IMR-90 (cell line): Measurements from ENCODE around the gene LSM12. TPM values are rescaled to one million over a fixed set of nuclear protein-coding genes. Genes with fewer than 3 reads are reported as not detected.

Source experiments
- ATAC-seq: fragments of 200-7000 bp; cut with Tn5 transposase; 2 replicates; pipeline ENCODE4 v1.9.1; 2020; ENCODE audit warnings: low read depth, mild to moderate bottlenecking, moderate library complexity
- BruUV-seq: library from RNA; stranded (reverse); fragments of 400-500 nt; replicated peaks from 2 replicates; lab custom pipeline; 2021; lab: Mats Ljungman, UMichigan
- CTCF ChIA-PET: fragments of 300-600 bp; formaldehyde crosslinking; extraction: SDS; loops from one replicate; lab custom pipeline; 2021; ENCODE audit warnings: antibody characterized with exemption; lab: Yijun Ruan, JAX
- POLR2A ChIA-PET: fragments of 300-600 bp; sonication (Branson Sonifier 250); formaldehyde crosslinking; loops from one replicate; lab custom pipeline; 2022; ENCODE audit warnings: antibody characterized with exemption; ENCODE audit not compliant: unreplicated experiment; lab: Charles Lee
- DNase-seq: peaks from one replicate; pipeline ENCODE4 v3.0.0; 2013
- H2AFZ ChIP-seq: replicated peaks from 2 replicates; pipeline ENCODE3; 2013; ENCODE audit warnings: low read length, mild to moderate bottlenecking; ENCODE audit not compliant: poor library complexity
- H2AK5ac ChIP-seq: 2 replicates; pipeline ENCODE4 v1.6.1; 2013; ENCODE audit warnings: low read depth, low read length, inconsistent platforms
- H2AK9ac ChIP-seq: replicated peaks from 2 replicates; pipeline ENCODE3; 2013; ENCODE audit warnings: mild to moderate bottlenecking, low read depth, low read length, moderate library complexity; ENCODE audit not compliant: poor library complexity
- H2BK120ac ChIP-seq: 2 replicates; pipeline ENCODE4 v1.6.1; 2013; ENCODE audit warnings: low read depth, low read length, inconsistent platforms
- H2BK15ac ChIP-seq: 3 replicates; pipeline ENCODE4 v1.6.1; 2013; ENCODE audit warnings: low read depth, low read length, inconsistent platforms
- H2BK20ac ChIP-seq: 2 replicates; pipeline ENCODE4 v1.6.1; 2013; ENCODE audit warnings: low read depth, mild to moderate bottlenecking, inconsistent platforms, low read length, moderate library complexity
- H2BK5ac ChIP-seq: 2 replicates; pipeline ENCODE4 v1.6.1; 2013; ENCODE audit warnings: mild to moderate bottlenecking, low read depth, low read length, inconsistent platforms; ENCODE audit not compliant: poor library complexity, severe bottlenecking
- H3K14ac ChIP-seq: replicated peaks from 2 replicates; pipeline ENCODE4 v1.6.1; 2013; ENCODE audit warnings: low read depth, low read length, inconsistent platforms
- H3K18ac ChIP-seq: 2 replicates; pipeline ENCODE4 v1.6.1; 2013; ENCODE audit warnings: low read depth, low read length, control low read depth
- H3K23ac ChIP-seq: 2 replicates; pipeline ENCODE4 v1.6.1; 2013; ENCODE audit warnings: low read depth, low read length, inconsistent platforms
- H3K27ac ChIP-seq: 2 replicates; pipeline ENCODE4 v1.5.1; 2013; ENCODE audit warnings: mild to moderate bottlenecking, control low read depth, low read length; ENCODE audit not compliant: insufficient read depth
- H3K27me3 ChIP-seq: 2 replicates; pipeline ENCODE4 v1.6.1; 2013; ENCODE audit warnings: low read length; ENCODE audit not compliant: control insufficient read depth, insufficient read depth
- H3K36me3 ChIP-seq: 2 replicates; pipeline ENCODE4 v1.6.1; 2013; ENCODE audit warnings: low read length, mixed read lengths; ENCODE audit not compliant: control insufficient read depth, insufficient read depth
- H3K4ac ChIP-seq: 2 replicates; pipeline ENCODE4 v1.6.1; 2013; ENCODE audit warnings: low read depth, low read length, inconsistent platforms
- H3K4me1 ChIP-seq: 2 replicates; pipeline ENCODE4 v1.6.1; 2013; ENCODE audit warnings: low read length, mixed read lengths; ENCODE audit not compliant: control insufficient read depth, insufficient read depth
- H3K4me2 ChIP-seq: 2 replicates; pipeline ENCODE4 v1.6.1; 2013; ENCODE audit warnings: low read depth, mild to moderate bottlenecking, control low read depth, low read length, moderate library complexity
- H3K4me3 ChIP-seq: 2 replicates; pipeline ENCODE4 v1.5.1; 2013; ENCODE audit warnings: low read depth, mild to moderate bottlenecking, control low read depth, low read length, moderate library complexity; ENCODE audit not compliant: insufficient read depth
- H3K56ac ChIP-seq: 2 replicates; pipeline ENCODE4 v1.6.1; 2013; ENCODE audit warnings: low read length, inconsistent platforms; ENCODE audit not compliant: insufficient read depth; ENCODE audit errors: extremely low read depth
- H3K79me1 ChIP-seq, 2 experiments: 2 replicates each; pipeline ENCODE4 v1.6.1; 2013; ENCODE audit warnings: low read length in 2 of 2, inconsistent platforms in 1 of 2, low read depth in 1 of 2
- H3K9ac ChIP-seq: 2 replicates; pipeline ENCODE4 v1.6.1; 2013; ENCODE audit warnings: low read depth, low read length, control low read depth
- H3K9me1 ChIP-seq: 2 replicates; pipeline ENCODE4 v1.6.1; 2013; ENCODE audit warnings: low read length, inconsistent platforms; ENCODE audit not compliant: insufficient read depth
- H3K9me3 ChIP-seq: 2 replicates; pipeline ENCODE4 v1.6.1; 2013; ENCODE audit warnings: low read length; ENCODE audit not compliant: control insufficient read depth, insufficient read depth
- H4K20me1 ChIP-seq: 2 replicates; pipeline ENCODE4 v1.6.1; 2013; ENCODE audit warnings: low read length, inconsistent platforms; ENCODE audit not compliant: insufficient read depth
- H4K5ac ChIP-seq: 2 replicates; pipeline ENCODE4 v1.6.1; 2013; ENCODE audit warnings: mild to moderate bottlenecking, low read depth, low read length, control low read depth
- H4K8ac ChIP-seq, 2 experiments: 2 replicates each; pipeline ENCODE4 v1.6.1; 2013; ENCODE audit warnings: low read depth in 2 of 2, low read length in 2 of 2, control low read depth in 1 of 2, inconsistent platforms in 1 of 2
- H4K91ac ChIP-seq: 2 replicates; pipeline ENCODE4 v1.6.1; 2013; ENCODE audit warnings: low read depth, low read length, inconsistent platforms; ENCODE audit not compliant: insufficient read depth
- WGBS, 2 experiments: methylation state at CpG; one replicate each; pipeline versions ENCODE4 v1.1.5 to v1.1.7; 2013; ENCODE audit warnings: missing lambda C conversion rate in 2 of 2; ENCODE audit not compliant: insufficient read length in 1 of 2; ENCODE audit errors: extremely low coverage in 2 of 2; 5-methylcytosine and 5-hydroxymethylcytosine counted together
- dilution Hi-C: fragments of 300-500 bp; cut with HindIII; formaldehyde crosslinking; loops from one replicate; pipeline ENCODE4 v1.14.3; 2018; ENCODE audit warnings: low sequenced_read_pairs; ENCODE audit not compliant: unreplicated experiment
- in situ Hi-C: fragments of 300-500 bp; cut with MboI; formaldehyde crosslinking; loops from 3 replicates; pipeline ENCODE4 v1.14.3; 2019; ENCODE audit warnings: low sequenced_read_pairs, inconsistent platforms, mixed read lengths
- intact Hi-C: fragments of 100-400 bp; cut with micrococcal nuclease; formaldehyde crosslinking; loops from 2 replicates; pipeline ENCODE4 v1.10.0; 2022
- polyA plus RNA-seq, 3 experiments: library from polyadenylated mRNA; depleted of rRNA; stranded (reverse); fragments of >200 nt; gene quantifications; 2 replicates each; pipeline ENCODE4 v1.2.3, GENCODE V29; 2012; ENCODE audit warnings: low replicate concordance in 1 of 3
- total RNA-seq: library from RNA; depleted of rRNA; stranded (reverse); fragments of >200 nt; gene quantifications from 2 replicates; pipeline ENCODE4 v1.2.3, GENCODE V29; 2012
- TF ChIP-seq, protein P1 (sequence below): conservative IDR thresholded peaks from 2 replicates; pipeline ENCODE4 v1.5.1; 2012; ENCODE audit warnings: mild to moderate bottlenecking, low read depth, low read length, improper control_type of control experiment

Gene LSM12
- total and polyA plus RNA-seq, 2 of the 4 experiments (the other 2 are of a cell fraction): 38.0 to 41.0 TPM

DNA sequence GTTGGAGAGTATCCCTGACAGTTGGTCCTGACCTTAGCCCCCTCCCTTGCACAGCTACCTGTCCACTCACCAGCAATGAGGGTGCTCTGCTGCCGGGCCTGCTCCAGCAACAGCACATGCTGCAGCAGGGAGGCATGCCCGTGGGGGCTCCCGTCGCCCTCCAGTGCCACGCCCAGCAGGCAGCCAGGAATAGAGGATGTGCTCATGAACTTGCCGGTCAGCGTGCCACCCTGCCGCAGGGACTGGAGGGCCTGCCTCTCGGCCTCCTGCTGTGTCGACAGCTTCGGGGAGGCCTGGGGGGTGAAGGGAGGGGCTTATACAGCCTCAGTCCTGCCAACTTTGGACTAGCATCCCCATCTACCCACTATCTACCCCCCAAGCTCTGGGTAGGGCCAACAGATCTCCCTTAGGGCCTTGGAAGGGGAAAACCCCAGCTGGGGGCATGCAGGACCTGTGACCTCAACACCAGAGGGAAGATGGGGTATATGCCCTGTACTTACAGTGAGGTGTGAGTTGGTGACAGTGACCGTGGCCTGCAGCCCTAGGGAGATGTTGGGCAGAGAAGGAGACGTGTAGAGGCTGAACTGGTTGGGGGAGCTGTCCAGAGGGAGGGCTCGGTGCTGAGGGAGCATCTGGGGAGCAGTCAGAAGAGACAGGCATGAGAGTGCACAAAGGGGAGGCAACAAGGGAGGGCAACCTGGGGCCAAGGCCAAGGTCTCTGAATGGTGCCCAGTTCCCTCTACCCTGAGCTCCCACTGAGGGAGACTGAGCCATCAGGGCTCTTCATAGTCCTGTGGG, 24.9 kb upstream of the LSM12 start:
- no peaks in the 10 kb centered on the region for H3K9me3 ChIP-seq
- H3K4me1 ChIP-seq: peaks cover 19% of the 10 kb centered on the region
- no peak overlapping the region for H4K8ac ChIP-seq
- no peak overlapping the region for H4K91ac ChIP-seq
- no peak overlapping the region for H3K4me2 ChIP-seq
- no peak overlapping the region for H3K9ac ChIP-seq
- no peak overlapping the region for H3K18ac ChIP-seq
- H3K9me1 ChIP-seq: peaks cover 8% of the 10 kb centered on the region
- H2AK5ac ChIP-seq: no peak overlapping the region
- no TSS peak for BruUV-seq
- no peak overlapping the region for H3K4ac ChIP-seq
- peaks cover 10% of the 10 kb centered on the region; the same call in 1 of the 2 replicates for H4K20me1 ChIP-seq
- 75% methylated on average over 2 of the region's 14 CpGs; no CpG with 5 or more reads in 1 of the 2 experiments for WGBS, 2 experiments
- H3K14ac ChIP-seq: no peak overlapping the region
- no peak for DNase-seq
- TF ChIP-seq, protein P1, sequence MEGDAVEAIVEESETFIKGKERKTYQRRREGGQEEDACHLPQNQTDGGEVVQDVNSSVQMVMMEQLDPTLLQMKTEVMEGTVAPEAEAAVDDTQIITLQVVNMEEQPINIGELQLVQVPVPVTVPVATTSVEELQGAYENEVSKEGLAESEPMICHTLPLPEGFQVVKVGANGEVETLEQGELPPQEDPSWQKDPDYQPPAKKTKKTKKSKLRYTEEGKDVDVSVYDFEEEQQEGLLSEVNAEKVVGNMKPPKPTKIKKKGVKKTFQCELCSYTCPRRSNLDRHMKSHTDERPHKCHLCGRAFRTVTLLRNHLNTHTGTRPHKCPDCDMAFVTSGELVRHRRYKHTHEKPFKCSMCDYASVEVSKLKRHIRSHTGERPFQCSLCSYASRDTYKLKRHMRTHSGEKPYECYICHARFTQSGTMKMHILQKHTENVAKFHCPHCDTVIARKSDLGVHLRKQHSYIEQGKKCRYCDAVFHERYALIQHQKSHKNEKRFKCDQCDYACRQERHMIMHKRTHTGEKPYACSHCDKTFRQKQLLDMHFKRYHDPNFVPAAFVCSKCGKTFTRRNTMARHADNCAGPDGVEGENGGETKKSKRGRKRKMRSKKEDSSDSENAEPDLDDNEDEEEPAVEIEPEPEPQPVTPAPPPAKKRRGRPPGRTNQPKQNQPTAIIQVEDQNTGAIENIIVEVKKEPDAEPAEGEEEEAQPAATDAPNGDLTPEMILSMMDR: no peak
- ATAC-seq: no peak
- H2BK20ac ChIP-seq: no peak overlapping the region
- H3K36me3 ChIP-seq: peaks cover 30% of the 10 kb centered on the region
- H3K27ac ChIP-seq: no peak overlapping the region
- no peak overlapping the region for H2BK120ac ChIP-seq
- dilution Hi-C loops (no loop called here), intact Hi-C loops (no loop called here), in situ Hi-C loops (no loop called here)
- H4K5ac ChIP-seq: no peak overlapping the region
- peaks cover 3 to 68% of the 10 kb centered on the region in 2 experiments for H3K79me1 ChIP-seq
- H2AFZ ChIP-seq: no peak overlapping the region
- POLR2A ChIA-PET: no interaction called here
- CTCF ChIA-PET: no interaction called here
- H2BK15ac ChIP-seq: no peak overlapping the region
- H3K23ac ChIP-seq: no peak overlapping the region
- no peak overlapping the region for H3K4me3 ChIP-seq
- H2BK5ac ChIP-seq: no peak overlapping the region
- H3K27me3 ChIP-seq: no peaks in the 10 kb centered on the region
- H2AK9ac ChIP-seq: no peak overlapping the region
- no peak overlapping the region for H3K56ac ChIP-seq
